Gastrocnemius medialis (tissue), 4 donors: ENCODE results near the gene ARID1B.

Experiments
- POLR2A ChIP-seq, 2 donors: fragments of 450-650 bp; IDR thresholded peaks; one replicate each; pipeline ENCODE4 v1.6.1; 2017; ENCODE audit warnings: antibody characterized with exemption in 2 of 2, mild to moderate bottlenecking in 2 of 2, moderate library complexity in 2 of 2
- TF ChIP-seq, protein P1 (sequence below), 5 experiments: fragments of 450-650 bp in 3 of 5; fragments of 200-600 bp in 2 of 5; sonication (generic) in 2 of 5; IDR thresholded peaks in 4 of 5; conservative IDR thresholded peaks in 1 of 5; 1 replicate in 4 of 5; 2 replicates in 1 of 5; pipeline ENCODE4 v1.5.1; 2016 to 2019; ENCODE audit warnings: antibody characterized with exemption in 5 of 5, mild to moderate bottlenecking in 3 of 5, moderate library complexity in 3 of 5

DNA sequence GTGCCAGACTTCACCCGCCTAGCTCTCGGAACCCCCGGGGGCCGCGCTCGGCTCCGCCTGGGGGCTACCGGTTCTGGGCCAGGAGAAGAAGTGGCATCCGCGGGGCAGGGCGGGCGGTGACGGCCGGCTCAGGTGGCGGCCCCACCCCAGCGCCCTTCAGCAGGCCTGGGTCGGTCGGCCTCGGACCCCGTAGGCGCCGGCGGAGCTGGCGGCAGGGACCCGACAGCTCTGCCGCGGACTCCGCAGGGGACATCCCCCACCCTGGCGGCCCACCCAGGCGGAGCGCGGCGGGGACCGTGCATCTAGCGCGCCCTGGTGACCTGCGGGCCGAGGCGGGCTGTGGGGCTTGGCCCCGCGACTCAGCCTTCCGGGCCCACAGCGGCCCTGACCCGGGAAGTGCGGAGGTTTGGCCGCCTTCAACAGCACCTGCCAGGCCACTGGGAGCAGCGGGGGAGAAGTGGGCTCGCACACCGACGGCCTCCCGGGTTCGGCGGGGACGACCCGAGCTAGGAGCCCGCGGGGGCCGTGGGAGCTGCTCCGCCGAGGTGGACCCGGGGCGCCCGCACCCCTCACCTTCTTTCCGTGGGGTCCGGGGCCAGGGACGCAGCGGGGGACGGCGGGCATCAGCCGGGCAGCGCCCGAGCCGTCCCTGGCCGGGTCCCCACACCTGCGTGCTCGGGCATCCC is 459.0 kb downstream of the ARID1B start:
- TF ChIP-seq, protein P1, sequence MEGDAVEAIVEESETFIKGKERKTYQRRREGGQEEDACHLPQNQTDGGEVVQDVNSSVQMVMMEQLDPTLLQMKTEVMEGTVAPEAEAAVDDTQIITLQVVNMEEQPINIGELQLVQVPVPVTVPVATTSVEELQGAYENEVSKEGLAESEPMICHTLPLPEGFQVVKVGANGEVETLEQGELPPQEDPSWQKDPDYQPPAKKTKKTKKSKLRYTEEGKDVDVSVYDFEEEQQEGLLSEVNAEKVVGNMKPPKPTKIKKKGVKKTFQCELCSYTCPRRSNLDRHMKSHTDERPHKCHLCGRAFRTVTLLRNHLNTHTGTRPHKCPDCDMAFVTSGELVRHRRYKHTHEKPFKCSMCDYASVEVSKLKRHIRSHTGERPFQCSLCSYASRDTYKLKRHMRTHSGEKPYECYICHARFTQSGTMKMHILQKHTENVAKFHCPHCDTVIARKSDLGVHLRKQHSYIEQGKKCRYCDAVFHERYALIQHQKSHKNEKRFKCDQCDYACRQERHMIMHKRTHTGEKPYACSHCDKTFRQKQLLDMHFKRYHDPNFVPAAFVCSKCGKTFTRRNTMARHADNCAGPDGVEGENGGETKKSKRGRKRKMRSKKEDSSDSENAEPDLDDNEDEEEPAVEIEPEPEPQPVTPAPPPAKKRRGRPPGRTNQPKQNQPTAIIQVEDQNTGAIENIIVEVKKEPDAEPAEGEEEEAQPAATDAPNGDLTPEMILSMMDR (IDR thresholded peaks at IDR 0.05 in 4 of 5, conservative IDR thresholded peaks at IDR 0.05 in 1 of 5), result no peak
- TF ChIP-seq POLR2A (IDR thresholded peaks at IDR 0.05), result no peak
